GM04503 (cell line): ENCODE data around the gene LRCH3.

Experiments
- DNase-seq: peaks from one replicate; pipeline ENCODE4 v3.0.0-alpha.2; 2012; ENCODE audit warnings: low read depth

Gene LRCH3

DNA sequence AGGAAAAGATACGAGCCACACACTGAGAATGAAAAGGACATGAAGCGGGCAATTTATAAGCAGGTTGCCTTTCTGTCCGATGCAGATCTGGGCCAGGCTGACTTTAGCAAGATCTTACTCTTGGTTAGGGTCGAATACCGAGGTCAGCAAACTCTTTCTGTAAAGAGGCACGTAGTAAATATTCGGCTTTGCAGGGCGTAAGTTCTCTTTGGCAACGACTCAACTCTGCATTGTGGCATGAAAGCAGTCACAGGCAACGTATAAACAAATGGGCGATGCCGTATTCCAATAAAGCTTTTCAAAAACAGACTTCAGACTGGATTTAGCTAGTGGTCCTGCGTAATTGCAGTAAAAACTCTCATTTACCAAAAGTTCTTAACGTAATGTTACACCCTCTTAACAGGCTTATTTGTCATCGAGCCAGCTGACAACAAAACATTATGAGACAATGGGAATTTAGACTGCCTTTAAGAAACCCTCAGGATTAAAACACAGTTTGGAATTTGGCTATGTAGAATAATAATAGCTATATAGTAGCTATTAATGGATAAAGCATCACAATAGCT is 145.8 kb downstream of the LRCH3 start:
- DNase-seq: no peak
